Activated CD4-positive, alpha-beta memory T cell treated with anti-CD3 and anti-CD28 coated beads, Interleukin-2, amount 10 ng/mL, durations not matched to agents 7 days and 5 days (primary cell): Measurements from ENCODE around the gene STX16. TPM values are rescaled to one million over a fixed set of nuclear protein-coding genes. Genes with fewer than 3 reads are reported as not detected.
"Not testable (repeated sequence)": the region's sequence is repeated elsewhere in the genome, so short reads cannot be mapped to it uniquely, and the experiment has no call there.

ENCODE experiments used
- CTCF ChIA-PET: fragments of 350-600 bp; sonication (Branson Sonifier 250); formaldehyde crosslinking; loops from one replicate; lab custom pipeline; 2021; ENCODE audit warnings: antibody characterized with exemption, inconsistent platforms; lab: Charles Lee
- POLR2A ChIA-PET: fragments of 350-600 bp; sonication (Branson Sonifier 250); formaldehyde crosslinking; loops from one replicate; lab custom pipeline; 2021; ENCODE audit warnings: antibody characterized with exemption; lab: Charles Lee
- DNase-seq: peaks from one replicate; pipeline ENCODE4 v3.0.0-alpha.2; 2020
- H3K27ac Mint-ChIP-seq: one replicate; pipeline ENCODE4 v1.8.0; 2021; ENCODE audit warnings: mild to moderate bottlenecking, mixed read lengths
- H3K27me3 Mint-ChIP-seq: one replicate; pipeline ENCODE4 v1.8.0; 2021; ENCODE audit warnings: mixed read lengths
- H3K36me3 Mint-ChIP-seq: one replicate; pipeline ENCODE4 v1.8.0; 2021; ENCODE audit warnings: low read depth, mixed read lengths
- H3K4me1 Mint-ChIP-seq: one replicate; pipeline ENCODE4 v1.8.0; 2021; ENCODE audit warnings: mixed read lengths
- H3K4me3 Mint-ChIP-seq: one replicate; pipeline ENCODE4 v1.8.0; 2021; ENCODE audit warnings: mild to moderate bottlenecking, mixed read lengths
- H3K9me3 Mint-ChIP-seq: one replicate; pipeline ENCODE4 v1.8.0; 2021; ENCODE audit warnings: mixed read lengths
- total RNA-seq, 2 experiments: library from RNA; stranded (reverse); gene quantifications; one replicate each; pipeline ENCODE4 v1.2.3, GENCODE V29; 2021

STX16 gene
- total RNA-seq, 2 experiments from 2014 or later, result 152 to 153 TPM

GRCh38 chr20:58646703-58647102 is 4.4 kb upstream of the STX16 start:
- H3K4me1 Mint-ChIP-seq, result peaks cover 5% of the 10 kb centered on the region
- H3K36me3 Mint-ChIP-seq, result peaks cover 8% of the 10 kb centered on the region
- ChIA-PET POLR2A (interaction anchor here (1.4 kb wide), 1 partner anchor 386 kb away, joined by 4 read pairs; the partner anchor contains the start of gene ATP5F1E), CTCF (interaction anchor here (0.8 to 1.3 kb wide), 2 partner anchors 13 to 216 kb away, joined by 3 to 4 read pairs; no protein-coding TSS in a partner anchor)
- no peak overlapping the region for H3K27ac Mint-ChIP-seq
- no peak for DNase-seq
- H3K9me3 Mint-ChIP-seq, result no peaks in the 10 kb centered on the region
- H3K4me3 Mint-ChIP-seq, result no peak overlapping the region
- peaks cover 4% of the 10 kb centered on the region for H3K27me3 Mint-ChIP-seq

GRCh38 chr20:58647162-58647795 is 3.8 kb upstream of the STX16 start:
- peaks cover 5% of the 10 kb centered on the region for H3K4me1 Mint-ChIP-seq
- no peak overlapping the region for H3K27ac Mint-ChIP-seq
- H3K36me3 Mint-ChIP-seq, result peaks cover 13% of the 10 kb centered on the region
- peak; percentile 16 for DNase-seq
- POLR2A ChIA-PET, result interaction anchor here (1.4 kb wide), 1 partner anchor 385 kb away, joined by 4 read pairs; the partner anchor contains the start of gene ATP5F1E
- CTCF ChIA-PET, result interaction anchor here (0.6 to 1.3 kb wide), 7 partner anchors 12 to 330 kb away, joined by 3 to 6 read pairs (median 3); no protein-coding TSS in a partner anchor
- peaks cover 1% of the 10 kb centered on the region for H3K27me3 Mint-ChIP-seq
- H3K9me3 Mint-ChIP-seq, result no peaks in the 10 kb centered on the region
- H3K4me3 Mint-ChIP-seq, result no peak overlapping the region

- ChIA-PET CTCF (interaction anchor here (1.0 to 1.3 kb wide), 4 partner anchors 12 to 204 kb away, joined by 3 to 6 read pairs (median 4); no protein-coding TSS in a partner anchor), POLR2A (interaction anchor here (2.1 kb wide), 1 partner anchor 384 kb away, joined by 6 read pairs; the partner anchor contains the start of gene ATP5F1E)
- no peaks in the 10 kb centered on the region for H3K9me3 Mint-ChIP-seq
- H3K27ac Mint-ChIP-seq, result no peak overlapping the region
- DNase-seq, result no peak
- H3K27me3 Mint-ChIP-seq, result no peaks in the 10 kb centered on the region
- no peak overlapping the region for H3K4me3 Mint-ChIP-seq
- H3K36me3 Mint-ChIP-seq, result peaks cover 15% of the 10 kb centered on the region
- peaks cover 5% of the 10 kb centered on the region for H3K4me1 Mint-ChIP-seq
Measured at GRCh38 chr20:58647796-58648501, 3.1 kb upstream of the STX16 start.

GRCh38 chr20:58648502-58648825 is 2.6 kb upstream of the STX16 start:
- H3K4me1 Mint-ChIP-seq, DNase-seq: not testable (repeated sequence)
- CTCF ChIA-PET, result interaction anchor here (1.0 to 3.5 kb wide), 2 partner anchors 12 to 191 kb away, joined by 3 to 37 read pairs; no protein-coding TSS in a partner anchor

GRCh38 chr20:58649288-58650180 is 1.5 kb upstream of the STX16 start:
- ChIA-PET POLR2A (interaction anchor here (1.1 to 5.0 kb wide), 6 partner anchors 10 to 383 kb away, joined by 3 to 121 read pairs (median 6); partner anchors contain the start of genes ATP5F1E and NPEPL1), CTCF (interaction anchor here (0.5 to 3.5 kb wide), 5 partner anchors 11 to 214 kb away, joined by 3 to 37 read pairs (median 4); no protein-coding TSS in a partner anchor)
- peaks cover 19% of the 10 kb centered on the region for H3K36me3 Mint-ChIP-seq
- peak overlapping the region; percentile 66 for H3K4me3 Mint-ChIP-seq
- peaks cover 7% of the 10 kb centered on the region for H3K4me1 Mint-ChIP-seq
- peak; percentile 44 for DNase-seq
- H3K27me3 Mint-ChIP-seq, result no peaks in the 10 kb centered on the region
- H3K27ac Mint-ChIP-seq, result peak overlapping the region; percentile 48
- no peaks in the 10 kb centered on the region for H3K9me3 Mint-ChIP-seq

More at GRCh38 chr20:58648502-58648825, 2.6 kb upstream of the STX16 start:
- not testable (repeated sequence) for H3K9me3 Mint-ChIP-seq, H3K27me3 Mint-ChIP-seq, H3K27ac Mint-ChIP-seq
- POLR2A ChIA-PET, result interaction anchor here (2.1 to 5.0 kb wide), 2 partner anchors 13 to 384 kb away, joined by 6 to 121 read pairs; partner anchors contain the start of gene ATP5F1E
- peaks cover 19% of the 10 kb centered on the region for H3K36me3 Mint-ChIP-seq
- H3K4me3 Mint-ChIP-seq, result peak overlapping the region; percentile 66

- Mint-ChIP-seq H3K36me3 (peaks cover 21% of the 10 kb centered on the region), H3K4me3 (peak overlapping the region; percentile 98), H3K9me3 (no peaks in the 10 kb centered on the region), H3K4me1 (peaks cover 13% of the 10 kb centered on the region), H3K27ac (peak overlapping the region; percentile 99), H3K27me3 (no peaks in the 10 kb centered on the region)
- ChIA-PET CTCF (interaction anchor here (0.5 to 3.5 kb wide), 18 partner anchors 10 to 806 kb away, joined by 3 to 37 read pairs (median 4); no protein-coding TSS in a partner anchor), POLR2A (interaction anchor here (0.6 to 5.0 kb wide), 28 partner anchors 8 to 1030 kb away, joined by 3 to 121 read pairs (median 6); partner anchors contain the start of genes ATP5F1E, GNAS, GNAS-AS1 and NELFCD)
- DNase-seq, result peak; percentile 47
Measured at GRCh38 chr20:58650181-58650775, 805 bp upstream of the STX16 start.

GRCh38 chr20:58651559-58651945 is 469 bp downstream of the STX16 start:
- Mint-ChIP-seq H3K4me1 (peaks cover 26% of the 10 kb centered on the region), H3K9me3 (no peaks in the 10 kb centered on the region), H3K4me3 (peak overlapping the region; percentile 98), H3K27ac (peak overlapping the region; percentile 99), H3K36me3 (peaks cover 32% of the 10 kb centered on the region), H3K27me3 (no peaks in the 10 kb centered on the region)
- DNase-seq, result no peak
- ChIA-PET CTCF (interaction anchor here (0.7 to 3.5 kb wide), 26 partner anchors 9 to 414 kb away, joined by 3 to 37 read pairs (median 4); partner anchors contain the start of gene GNAS), POLR2A (interaction anchor here (0.7 to 5.0 kb wide), 44 partner anchors 9 to 1259 kb away, joined by 3 to 121 read pairs (median 5); partner anchors contain the start of genes ATP5F1E, GNAS, GNAS-AS1 and NELFCD)

- Mint-ChIP-seq H3K36me3 (peaks cover 35% of the 10 kb centered on the region), H3K27me3 (no peaks in the 10 kb centered on the region), H3K4me3 (peak overlapping the region; percentile 98), H3K4me1 (peaks cover 31% of the 10 kb centered on the region), H3K9me3 (no peaks in the 10 kb centered on the region), H3K27ac (peak overlapping the region; percentile 99)
- peak; percentile 80 for DNase-seq
- ChIA-PET POLR2A (interaction anchor here (0.7 to 5.0 kb wide), 43 partner anchors 9 to 1260 kb away, joined by 3 to 121 read pairs (median 5); partner anchors contain the start of genes ATP5F1E, GNAS, GNAS-AS1 and NELFCD), CTCF (interaction anchor here (0.6 to 3.5 kb wide), 17 partner anchors 8 to 1224 kb away, joined by 3 to 37 read pairs (median 4); partner anchors contain the start of gene GNAS)
Measured at GRCh38 chr20:58651946-58652605, 993 bp downstream of the STX16 start.

GRCh38 chr20:58652606-58653294 is 1.7 kb downstream of the STX16 start:
- Mint-ChIP-seq H3K9me3 (no peaks in the 10 kb centered on the region), H3K4me1 (peaks cover 38% of the 10 kb centered on the region), H3K36me3 (peaks cover 35% of the 10 kb centered on the region), H3K27me3 (no peaks in the 10 kb centered on the region), H3K4me3 (peak overlapping the region; percentile 98), H3K27ac (peak overlapping the region; percentile 99)
- no peak for DNase-seq
- ChIA-PET POLR2A (interaction anchor here (0.7 to 5.0 kb wide), 28 partner anchors 9 to 1033 kb away, joined by 3 to 121 read pairs (median 6); partner anchors contain the start of genes ATP5F1E, GNAS, GNAS-AS1 and NELFCD), CTCF (interaction anchor here (0.6 to 2.0 kb wide), 7 partner anchors 8 to 1225 kb away, joined by 3 to 9 read pairs (median 3); partner anchors contain the start of gene GNAS)

GRCh38 chr20:58654337-58654736 is 3.3 kb downstream of the STX16 start:
- H3K27ac Mint-ChIP-seq, result peak overlapping the region; percentile 9
- H3K4me3 Mint-ChIP-seq, result peak overlapping the region; percentile 36
- H3K9me3 Mint-ChIP-seq, result no peaks in the 10 kb centered on the region
- DNase-seq, result no peak
- CTCF ChIA-PET, result interaction anchor here (1.5 kb wide), 1 partner anchor 230 kb away, joined by 3 read pairs; no protein-coding TSS in a partner anchor
- H3K4me1 Mint-ChIP-seq, result peaks cover 48% of the 10 kb centered on the region
- peaks cover 44% of the 10 kb centered on the region for H3K36me3 Mint-ChIP-seq
- POLR2A ChIA-PET, result interaction anchor here (1.7 kb wide), 1 partner anchor 19 kb away, joined by 4 read pairs; no protein-coding TSS in a partner anchor
- H3K27me3 Mint-ChIP-seq, result no peaks in the 10 kb centered on the region
